GM12801 (cell line): ENCODE data around the gene SLC32A1.

Source experiments
- TF ChIP-seq, protein P1 (sequence below): IDR thresholded peaks from one replicate; pipeline ENCODE4 v1.5.1; 2011; ENCODE audit warnings: control low read depth; ENCODE audit not compliant: insufficient read length; ENCODE audit errors: extremely low read depth

SLC32A1 gene

DNA sequence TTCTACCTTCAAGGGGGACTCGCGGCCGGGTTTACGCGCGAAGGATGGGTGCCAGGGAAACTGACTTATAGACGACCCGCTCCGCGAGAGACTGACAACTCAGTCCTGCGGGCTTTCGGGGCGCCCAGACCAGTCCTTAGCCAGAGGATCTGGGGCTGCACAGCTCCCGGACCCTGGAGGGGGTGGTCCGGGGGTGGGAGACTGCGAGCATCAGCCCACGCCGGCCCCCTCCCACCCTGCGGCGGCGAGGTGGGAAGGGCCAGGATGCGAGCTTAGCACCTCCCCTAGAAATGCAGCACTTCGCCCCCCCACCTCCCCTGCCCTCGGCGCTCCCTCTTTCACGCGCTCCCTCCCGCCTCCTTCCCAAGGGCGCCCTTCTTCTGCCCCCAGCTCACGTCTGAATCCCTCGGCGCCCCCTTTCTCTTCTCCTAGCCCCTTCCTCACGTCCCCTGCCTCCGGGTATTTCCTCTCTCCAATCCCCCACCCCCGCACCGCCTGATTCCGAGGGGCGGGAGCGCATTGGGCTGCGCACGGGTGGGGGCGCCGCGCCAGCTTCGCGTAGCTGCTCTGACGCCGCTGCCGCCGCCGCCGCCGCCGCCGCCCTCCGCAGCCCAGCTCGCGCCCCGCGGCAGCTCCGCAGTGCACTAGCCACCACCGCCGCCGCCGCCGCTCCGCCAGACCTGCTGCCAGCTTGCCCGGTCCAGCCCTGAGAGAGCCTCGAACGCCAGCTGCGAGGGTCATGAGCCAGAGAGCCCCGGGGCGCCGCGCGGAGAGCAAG lies at the start of gene SLC32A1:
Gene SLC32A1 (plus strand): TSS at position 639 of the 778 bp plus-strand sequence. CDS start 239 bp downstream, outside the sequence.
- TF ChIP-seq, protein P1, sequence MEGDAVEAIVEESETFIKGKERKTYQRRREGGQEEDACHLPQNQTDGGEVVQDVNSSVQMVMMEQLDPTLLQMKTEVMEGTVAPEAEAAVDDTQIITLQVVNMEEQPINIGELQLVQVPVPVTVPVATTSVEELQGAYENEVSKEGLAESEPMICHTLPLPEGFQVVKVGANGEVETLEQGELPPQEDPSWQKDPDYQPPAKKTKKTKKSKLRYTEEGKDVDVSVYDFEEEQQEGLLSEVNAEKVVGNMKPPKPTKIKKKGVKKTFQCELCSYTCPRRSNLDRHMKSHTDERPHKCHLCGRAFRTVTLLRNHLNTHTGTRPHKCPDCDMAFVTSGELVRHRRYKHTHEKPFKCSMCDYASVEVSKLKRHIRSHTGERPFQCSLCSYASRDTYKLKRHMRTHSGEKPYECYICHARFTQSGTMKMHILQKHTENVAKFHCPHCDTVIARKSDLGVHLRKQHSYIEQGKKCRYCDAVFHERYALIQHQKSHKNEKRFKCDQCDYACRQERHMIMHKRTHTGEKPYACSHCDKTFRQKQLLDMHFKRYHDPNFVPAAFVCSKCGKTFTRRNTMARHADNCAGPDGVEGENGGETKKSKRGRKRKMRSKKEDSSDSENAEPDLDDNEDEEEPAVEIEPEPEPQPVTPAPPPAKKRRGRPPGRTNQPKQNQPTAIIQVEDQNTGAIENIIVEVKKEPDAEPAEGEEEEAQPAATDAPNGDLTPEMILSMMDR: no peak

- TF ChIP-seq, protein P1: no peak
These were observed 49.5 kb upstream of the SLC32A1 start for GRCh38 chr20:38674765-38675133.

DNA sequence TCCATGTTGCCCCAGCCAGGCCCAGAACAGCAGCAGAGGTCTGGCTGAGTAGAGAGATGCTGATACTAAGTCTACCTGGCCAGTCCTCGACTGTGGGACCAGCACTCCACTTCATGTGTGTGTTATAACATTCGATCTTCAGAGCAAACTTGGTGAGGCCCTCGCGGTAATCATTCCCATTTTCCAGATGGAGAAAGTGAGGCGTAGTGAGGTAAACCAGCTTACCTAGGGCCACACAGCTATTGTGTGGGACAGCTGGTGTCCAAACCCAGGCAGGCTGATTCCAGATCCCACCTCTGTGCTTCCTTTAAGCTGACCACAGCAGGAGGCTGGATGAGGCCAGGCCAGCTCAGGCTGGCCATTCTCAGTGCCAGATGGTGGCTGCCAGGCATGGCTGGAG lies 47.7 kb upstream of the SLC32A1 start:
- TF ChIP-seq, protein P1: no peak

GRCh38 chr20:38680500-38681306 lies 43.6 kb upstream of the SLC32A1 start:
- TF ChIP-seq, protein P1: no peak

- TF ChIP-seq, protein P1: no peak
These were observed 39.0 kb upstream of the SLC32A1 start for GRCh38 chr20:38685271-38685670.

DNA sequence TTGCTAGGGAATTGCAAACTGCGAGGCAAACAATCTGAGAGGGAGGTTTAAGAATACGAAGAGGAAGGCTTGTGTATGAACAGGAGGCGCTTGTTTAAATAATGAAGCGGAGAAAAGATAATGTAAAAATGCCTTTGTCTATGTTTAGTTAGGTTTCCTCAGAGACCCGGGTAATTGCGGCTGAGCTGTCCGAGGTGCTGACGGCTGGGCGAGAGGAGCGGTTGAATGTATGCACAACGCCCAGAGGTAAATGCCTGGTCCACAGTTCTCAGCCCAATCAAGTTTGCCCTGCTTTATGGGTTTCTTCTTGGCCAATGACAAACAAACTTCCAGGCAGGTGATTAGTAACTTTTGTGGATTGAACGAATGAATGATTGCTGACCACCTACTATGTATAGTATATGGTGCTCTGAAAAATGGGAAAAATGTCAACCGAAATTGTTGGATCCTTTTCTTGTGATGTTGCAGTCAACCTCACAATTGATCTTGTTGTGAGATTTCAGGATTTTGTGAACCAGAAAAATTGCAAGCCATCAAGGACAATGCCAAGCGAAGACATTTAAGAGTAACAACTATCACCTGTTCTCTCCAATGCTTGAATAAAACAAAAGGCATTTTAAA lies 38.3 kb upstream of the SLC32A1 start:
- TF ChIP-seq, protein P1: no peak
